Neural cell (in vitro differentiated cells): ENCODE measurements around the gene CHPF2. TPM values are rescaled to one million over a fixed set of nuclear protein-coding genes. Genes with fewer than 3 reads are reported as not detected.
A peak's percentile ranks its signal among the peaks of the same experiment; 100 is the strongest.

ENCODE experiments used
- H2AFZ ChIP-seq: fragments of 200-600, 300-800 bp; sonication (generic), shearing (Covaris generic); 2 replicates; pipeline ENCODE4 v1.6.0; 2014; ENCODE audit warnings: low read depth, mild to moderate bottlenecking, antibody characterized with exemption, low read length, moderate library complexity
- H3F3A ChIP-seq: fragments of 200-600 bp; shearing (Covaris generic); 2 replicates; pipeline ENCODE4 v1.6.1; 2016; ENCODE audit warnings: mild to moderate bottlenecking, moderate library complexity, mixed read lengths, antibody characterized with exemption, low read length; ENCODE audit not compliant: insufficient read depth, poor library complexity, severe bottlenecking
- H3K27ac ChIP-seq: fragments of 200-600, 300-800 bp; sonication (generic), shearing (Covaris generic); 2 replicates; pipeline ENCODE4 v1.5.1; 2014; ENCODE audit warnings: mild to moderate bottlenecking, low read length, moderate library complexity
- H3K27me3 ChIP-seq: fragments of 300-800, 200-600 bp; sonication (generic), shearing (Covaris generic); 2 replicates; pipeline ENCODE4 v1.6.0; 2014; ENCODE audit warnings: mild to moderate bottlenecking, low read depth, low read length, moderate library complexity; ENCODE audit not compliant: insufficient read depth
- H3K36me3 ChIP-seq: fragments of 300-800, 200-600 bp; sonication (generic), shearing (Covaris generic); 2 replicates; pipeline ENCODE4 v1.5.1; 2014; ENCODE audit warnings: mild to moderate bottlenecking, antibody characterized with exemption, low read length, moderate library complexity; ENCODE audit not compliant: insufficient read depth
- H3K4me2 ChIP-seq: fragments of 300-800, 200-600 bp; sonication (generic), shearing (Covaris generic); 2 replicates; pipeline ENCODE4 v1.6.0; 2014; ENCODE audit warnings: mild to moderate bottlenecking, low read length
- H3K4me3 ChIP-seq: fragments of 300-800, 200-600 bp; sonication (generic), shearing (Covaris generic); 2 replicates; pipeline ENCODE4 v1.5.1; 2014; ENCODE audit warnings: mild to moderate bottlenecking, low read length, moderate library complexity
- H3K79me2 ChIP-seq: fragments of 200-600 bp; shearing (Covaris generic); replicated peaks from 2 replicates; pipeline ENCODE4 v1.6.0; 2014; ENCODE audit warnings: mild to moderate bottlenecking, low read length, moderate library complexity; ENCODE audit not compliant: insufficient read depth
- H3K9ac ChIP-seq: fragments of 300-800, 200-600 bp; sonication (generic), shearing (Covaris generic); 2 replicates; pipeline ENCODE4 v1.6.1; 2016; ENCODE audit warnings: mild to moderate bottlenecking, low read length, mixed read lengths
- H3K9me2 ChIP-seq: fragments of 200-600 bp; shearing (Covaris generic); 2 replicates; pipeline ENCODE4 v1.6.1; 2016; ENCODE audit warnings: mild to moderate bottlenecking, low read length, mixed read lengths; ENCODE audit not compliant: insufficient read depth
- H3K9me3 ChIP-seq: fragments of 200-600, 300-800 bp; sonication (generic), shearing (Covaris generic); 2 replicates; pipeline ENCODE4 v1.6.1; 2016; ENCODE audit warnings: mild to moderate bottlenecking, mixed run types, low read length, moderate library complexity, mixed read lengths
- H4K20me1 ChIP-seq: fragments of 200-600 bp; shearing (Covaris generic); 2 replicates; pipeline ENCODE4 v1.6.1; 2016; ENCODE audit warnings: mild to moderate bottlenecking, mixed run types; ENCODE audit not compliant: insufficient read depth
- EP300 ChIP-seq: fragments of 450-650 bp; conservative IDR thresholded peaks from 2 replicates; pipeline ENCODE4 v1.6.1; 2014; ENCODE audit warnings: antibody characterized with exemption, mild to moderate bottlenecking, moderate library complexity; ENCODE audit not compliant: poor library complexity, severe bottlenecking
- EZH2 ChIP-seq: fragments of 200-600, 300-800 bp; shearing (Covaris generic), sonication (generic); IDR thresholded peaks from 2 replicates; pipeline ENCODE4 v1.6.1; 2014; ENCODE audit warnings: antibody characterized with exemption, low read length, borderline replicate concordance, mild to moderate bottlenecking; ENCODE audit not compliant: insufficient read depth, poor library complexity, severe bottlenecking
- MXI1 ChIP-seq: fragments of 450-650 bp; conservative IDR thresholded peaks from 2 replicates; pipeline ENCODE4 v1.6.1; 2014; ENCODE audit warnings: antibody characterized with exemption, mild to moderate bottlenecking; ENCODE audit not compliant: poor library complexity, severe bottlenecking
- POLR2AphosphoS5 ChIP-seq: IDR thresholded peaks from 2 replicates; pipeline ENCODE4 v1.6.1; 2012
- RAD21 ChIP-seq: fragments of 450-650 bp; conservative IDR thresholded peaks from 2 replicates; pipeline ENCODE4 v1.6.1; 2014; ENCODE audit warnings: antibody characterized with exemption, mild to moderate bottlenecking, moderate library complexity
- REST ChIP-seq: IDR thresholded peaks from 2 replicates; pipeline ENCODE4 v1.6.1; 2012; ENCODE audit warnings: borderline replicate concordance
- SMC3 ChIP-seq: fragments of 450-650 bp; conservative IDR thresholded peaks from 2 replicates; pipeline ENCODE4 v1.6.1; 2014; ENCODE audit warnings: antibody characterized with exemption, mild to moderate bottlenecking, moderate library complexity; ENCODE audit not compliant: poor library complexity
- TAF1 ChIP-seq: IDR thresholded peaks from 2 replicates; pipeline ENCODE4 v1.6.1; 2012; ENCODE audit warnings: low read depth
- polyA minus RNA-seq: library from RNA; depleted of rRNA, polyadenylated mRNA; stranded (reverse); fragments of >200 nt; gene quantifications from 2 replicates; pipeline ENCODE4 v1.2.3, GENCODE V29; 2014
- polyA plus RNA-seq: library from polyadenylated mRNA; depleted of rRNA; stranded (reverse); fragments of >200 nt; gene quantifications from 2 replicates; pipeline ENCODE4 v1.2.3, GENCODE V29; 2014

The CHPF2 gene
- polyA plus RNA-seq (22.1 and 22.5 TPM in 2 replicates), polyA minus RNA-seq (25.9 and 33.6 TPM in 2 replicates)

- H3K4me2 ChIP-seq = peak within 1 kb of the TSS; percentile 95
- H4K20me1 ChIP-seq = no peaks in the 10 kb centered on the region
- peak within 1 kb of the TSS; percentile 89 for H3K9ac ChIP-seq
- H3K36me3 ChIP-seq = no peaks in the 10 kb centered on the region
- peaks cover 25% of the 10 kb centered on the region for H3K79me2 ChIP-seq
- H2AFZ ChIP-seq = peak within 1 kb of the TSS; percentile 52
- peaks cover 3% of the 10 kb centered on the region for H3F3A ChIP-seq
- TF ChIP-seq POLR2AphosphoS5 = peak; percentile 81
- peak; percentile 71 for TF ChIP-seq MXI1
- TF ChIP-seq TAF1 = peak; percentile 40
- TF ChIP-seq EZH2 = no peak
- no peaks in the 10 kb centered on the region for H3K27me3 ChIP-seq
- H3K4me3 ChIP-seq = peak within 1 kb of the TSS; percentile 98
- H3K27ac ChIP-seq = peak within 1 kb of the TSS; percentile 63
- no peaks in the 10 kb centered on the region for H3K9me2 ChIP-seq
- H3K9me3 ChIP-seq = no peaks in the 10 kb centered on the region
Measured at GRCh38 chr7:151232091-151232916, at the start of gene CHPF2. Gene CHPF2, plus strand, starts transcription at chr7:151232483. Its CDS starts 1,529 bp downstream, at chr7:151234012.

- Histone ChIP-seq H3K36me3 (no peaks in the 10 kb centered on the region), H3F3A (no peaks in the 10 kb centered on the region), H2AFZ (no peak overlapping the region), H3K79me2 (no peaks in the 10 kb centered on the region), H3K9ac (no peak overlapping the region), H3K9me2 (no peaks in the 10 kb centered on the region), H3K27ac (no peak overlapping the region), H4K20me1 (no peaks in the 10 kb centered on the region), H3K4me2 (no peak overlapping the region), H3K27me3 (no peaks in the 10 kb centered on the region), H3K9me3 (no peaks in the 10 kb centered on the region), H3K4me3 (no peak overlapping the region)
- TF ChIP-seq RAD21 (no peak), MXI1 (no peak), POLR2AphosphoS5 (no peak), EZH2 (no peak), REST (no peak), EP300 (no peak), SMC3 (no peak), TAF1 (no peak)
Measured at GRCh38 chr7:151185762-151186639, 46.3 kb upstream of the CHPF2 start.
